Fibroblast of lung (primary cell): Measurements from ENCODE around the gene LRP8.

ENCODE experiments used
- CTCF ChIP-seq, 2 donors: IDR thresholded peaks in 1 of 2; conservative IDR thresholded peaks in 1 of 2; 1 replicate in 1 of 2; 2 replicates in 1 of 2; pipeline ENCODE4 v1.5.1; 2011 to 2012; ENCODE audit warnings: low read length in 2 of 2, control low read depth in 1 of 2, inconsistent platforms in 1 of 2, low read depth in 1 of 2, mild to moderate bottlenecking in 1 of 2
- EZH2 ChIP-seq: IDR thresholded peaks from 2 replicates; pipeline ENCODE4 v1.5.1; 2012; ENCODE audit warnings: low read length, control low read depth, mild to moderate bottlenecking; ENCODE audit errors: missing control alignments

- TF ChIP-seq CTCF (conservative IDR thresholded peaks at IDR 0.05 in 1 of 2, IDR thresholded peaks at IDR 0.05 in 1 of 2; ENCODE audit: low read depth in 1 of 2, low read length in 2 of 2) (no peak), EZH2 (no peak)
Observed at GRCh38 chr1:53344921-53345838, 17.3 kb upstream of the LRP8 start.
